Ascending aorta (tissue), 2 donors: Measurements from ENCODE around the gene CXXC1. TPM values are rescaled to one million over a fixed set of nuclear protein-coding genes. Genes with fewer than 3 reads are reported as not detected.
"Not testable (repeated sequence)": the region's sequence is repeated elsewhere in the genome, so short reads cannot be mapped to it uniquely, and the experiment has no call there.

Experiments used
- DNase-seq, 2 donors: peaks; one replicate each; pipeline ENCODE4 v3.0.0-alpha.2; 2019; ENCODE audit warnings: low spot score in 2 of 2
- H3K27ac ChIP-seq, 2 donors: fragments of 200-600 bp; sonication (generic); one replicate each; pipeline ENCODE4 v1.5.1; 2016 to 2017; ENCODE audit warnings: mild to moderate bottlenecking in 1 of 2
- H3K27me3 ChIP-seq: fragments of 200-600 bp; sonication (generic); one replicate; pipeline ENCODE4 v1.5.1; 2017
- H3K36me3 ChIP-seq, 2 donors: fragments of 200-600 bp; sonication (generic); one replicate each; pipeline ENCODE4 v1.5.1; 2016
- H3K4me1 ChIP-seq, 2 donors: fragments of 200-600 bp; sonication (generic); one replicate each; pipeline ENCODE4 v1.5.1; 2016 to 2017; ENCODE audit warnings: mild to moderate bottlenecking in 1 of 2
- H3K4me3 ChIP-seq, 2 donors: fragments of 200-600 bp; sonication (generic); one replicate each; pipeline ENCODE4 v1.5.1; 2016 to 2017; ENCODE audit warnings: mild to moderate bottlenecking in 1 of 2
- H3K9me3 ChIP-seq, 2 donors: fragments of 200-600 bp; sonication (generic); one replicate each; pipeline ENCODE4 v1.5.1; 2016
- intact Hi-C: fragments of 100-400 bp; cut with DNase I; formaldehyde crosslinking; loops from one replicate; pipeline ENCODE4 v1.15.1; 2023
- total RNA-seq: library from RNA; depleted of rRNA; stranded (reverse); fragments of >200 nt; gene quantifications from one replicate; pipeline ENCODE4 v1.1.0, GENCODE V29; 2016
- TF ChIP-seq, protein P1 (sequence below), 3 experiments: fragments of 200-600 bp in 2 of 3; fragments of 450-650 bp in 1 of 3; sonication (generic) in 2 of 3; IDR thresholded peaks; one replicate each; pipeline ENCODE4 v1.5.1; 2016 to 2019; ENCODE audit warnings: antibody characterized with exemption in 3 of 3, mild to moderate bottlenecking in 1 of 3, moderate library complexity in 1 of 3

Gene CXXC1
- total RNA-seq, 1 donor from 2014 or later: 171 TPM

DNA sequence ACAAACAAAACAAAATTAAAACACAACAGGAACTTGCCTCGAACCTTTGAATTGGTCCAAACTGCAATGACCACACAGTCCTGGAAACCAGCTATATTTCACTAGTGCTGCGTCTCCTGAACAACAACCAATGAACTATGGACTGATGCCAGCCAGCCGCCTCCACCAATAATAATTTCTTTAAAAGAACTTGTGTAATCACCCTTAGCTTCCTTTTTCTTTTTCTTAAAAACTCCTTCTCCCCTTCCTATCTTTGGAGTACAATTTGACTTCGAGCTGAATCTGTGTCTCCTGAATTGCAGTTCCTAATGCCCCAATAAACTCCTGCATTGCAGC, 1.6 kb upstream of the CXXC1 start:
- Histone ChIP-seq H3K36me3 (peaks cover 11 to 15% of the 10 kb centered on the region in 2 donors), H3K4me1 (no peaks in the 10 kb centered on the region), H3K9me3 (no peaks in the 10 kb centered on the region), H3K4me3 (no peak overlapping the region), H3K27me3 (no peaks in the 10 kb centered on the region), H3K27ac (no peak overlapping the region)
- intact Hi-C loops: loop anchor here (5.0 to 10.0 kb wide), 3 partner anchors 366 to 678 kb away; partner anchors contain the start of genes ELAC1 and ME2
- TF ChIP-seq, protein P1, sequence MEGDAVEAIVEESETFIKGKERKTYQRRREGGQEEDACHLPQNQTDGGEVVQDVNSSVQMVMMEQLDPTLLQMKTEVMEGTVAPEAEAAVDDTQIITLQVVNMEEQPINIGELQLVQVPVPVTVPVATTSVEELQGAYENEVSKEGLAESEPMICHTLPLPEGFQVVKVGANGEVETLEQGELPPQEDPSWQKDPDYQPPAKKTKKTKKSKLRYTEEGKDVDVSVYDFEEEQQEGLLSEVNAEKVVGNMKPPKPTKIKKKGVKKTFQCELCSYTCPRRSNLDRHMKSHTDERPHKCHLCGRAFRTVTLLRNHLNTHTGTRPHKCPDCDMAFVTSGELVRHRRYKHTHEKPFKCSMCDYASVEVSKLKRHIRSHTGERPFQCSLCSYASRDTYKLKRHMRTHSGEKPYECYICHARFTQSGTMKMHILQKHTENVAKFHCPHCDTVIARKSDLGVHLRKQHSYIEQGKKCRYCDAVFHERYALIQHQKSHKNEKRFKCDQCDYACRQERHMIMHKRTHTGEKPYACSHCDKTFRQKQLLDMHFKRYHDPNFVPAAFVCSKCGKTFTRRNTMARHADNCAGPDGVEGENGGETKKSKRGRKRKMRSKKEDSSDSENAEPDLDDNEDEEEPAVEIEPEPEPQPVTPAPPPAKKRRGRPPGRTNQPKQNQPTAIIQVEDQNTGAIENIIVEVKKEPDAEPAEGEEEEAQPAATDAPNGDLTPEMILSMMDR (IDR thresholded peaks at IDR 0.05): no peak
- DNase-seq: no peak

DNA sequence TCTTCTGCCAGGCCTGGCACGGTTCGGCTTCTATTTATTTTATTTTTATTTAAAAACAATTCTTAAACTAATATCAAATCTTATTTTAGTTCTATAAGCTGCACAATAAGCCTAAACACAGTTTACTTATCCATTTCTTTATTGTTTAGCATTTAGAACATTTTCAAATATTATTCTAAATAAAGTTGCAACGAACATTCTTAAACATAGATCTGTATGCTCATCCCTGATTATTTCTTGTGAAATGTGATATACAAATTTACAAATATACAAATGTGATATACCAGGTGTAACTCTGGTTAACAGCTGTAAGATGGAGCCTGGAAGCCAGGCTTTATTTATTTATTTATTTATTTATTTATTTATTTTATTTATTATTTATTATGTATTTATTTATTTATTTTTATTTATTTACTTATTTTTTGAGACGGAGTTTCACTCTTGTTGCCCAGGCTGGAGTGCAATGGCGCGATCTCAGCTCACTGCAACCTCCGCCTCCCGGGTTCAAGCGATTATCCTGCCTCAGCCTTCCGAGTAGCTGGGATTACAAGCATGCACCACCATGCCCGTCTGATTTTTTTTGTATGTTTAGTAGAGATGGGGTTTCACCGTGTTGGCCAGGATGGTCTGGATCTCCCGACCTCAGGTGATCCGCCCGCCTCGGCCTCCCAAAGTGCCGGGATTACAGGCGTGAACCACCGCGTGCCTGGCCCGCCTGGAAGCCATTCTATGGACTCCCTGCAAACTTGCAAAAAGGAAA, 1.0 kb upstream of the CXXC1 start:
- not testable (repeated sequence) for DNase-seq, H3K27me3 ChIP-seq, H3K4me1 ChIP-seq, H3K9me3 ChIP-seq
- Histone ChIP-seq H3K36me3 (peaks cover 16 to 20% of the 10 kb centered on the region in 2 donors), H3K27ac (peak overlapping the region; percentile 83 to 88), H3K4me3 (peak overlapping the region; percentile 68 to 80)
- intact Hi-C loops: loop anchor here (5.0 to 10.0 kb wide), 3 partner anchors 366 to 679 kb away; partner anchors contain the start of genes ELAC1 and ME2

DNA sequence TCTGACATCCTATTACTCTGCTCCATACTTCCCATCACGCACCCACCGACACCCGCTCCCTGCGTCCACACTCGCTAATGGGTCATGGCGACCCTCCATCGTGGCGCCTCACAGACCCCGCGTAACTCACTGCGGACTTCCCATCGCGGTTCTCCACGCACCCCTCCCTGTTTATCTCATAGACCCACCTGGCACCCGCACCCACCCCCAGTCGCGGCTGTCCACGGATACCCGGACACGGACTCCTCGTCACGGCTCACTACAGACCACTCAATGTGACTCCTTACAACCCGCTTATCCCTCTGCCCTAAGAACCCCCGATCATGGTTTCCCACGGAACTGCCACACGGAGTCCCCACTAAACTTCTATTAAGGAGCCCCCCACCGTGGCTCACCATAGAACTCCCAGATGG, 458 bp downstream of the CXXC1 start:
- peaks cover 0 to 3% of the 10 kb centered on the region in 2 donors for H3K4me1 ChIP-seq
- TF ChIP-seq, protein P1 (IDR thresholded peaks at IDR 0.05): no peak
- intact Hi-C loops: loop anchor here (5.0 to 10.0 kb wide), 3 partner anchors 368 to 680 kb away; partner anchors contain the start of genes ELAC1 and ME2
- no peaks in the 10 kb centered on the region for H3K27me3 ChIP-seq
- H3K4me3 ChIP-seq: peak overlapping the region; percentile 68 to 80
- H3K27ac ChIP-seq: peak overlapping the region; percentile 83 to 88
- peaks cover 25 to 32% of the 10 kb centered on the region in 2 donors for H3K36me3 ChIP-seq
- H3K9me3 ChIP-seq: no peaks in the 10 kb centered on the region
- peak in 1 of 2 donors; percentile 71 for DNase-seq

DNA sequence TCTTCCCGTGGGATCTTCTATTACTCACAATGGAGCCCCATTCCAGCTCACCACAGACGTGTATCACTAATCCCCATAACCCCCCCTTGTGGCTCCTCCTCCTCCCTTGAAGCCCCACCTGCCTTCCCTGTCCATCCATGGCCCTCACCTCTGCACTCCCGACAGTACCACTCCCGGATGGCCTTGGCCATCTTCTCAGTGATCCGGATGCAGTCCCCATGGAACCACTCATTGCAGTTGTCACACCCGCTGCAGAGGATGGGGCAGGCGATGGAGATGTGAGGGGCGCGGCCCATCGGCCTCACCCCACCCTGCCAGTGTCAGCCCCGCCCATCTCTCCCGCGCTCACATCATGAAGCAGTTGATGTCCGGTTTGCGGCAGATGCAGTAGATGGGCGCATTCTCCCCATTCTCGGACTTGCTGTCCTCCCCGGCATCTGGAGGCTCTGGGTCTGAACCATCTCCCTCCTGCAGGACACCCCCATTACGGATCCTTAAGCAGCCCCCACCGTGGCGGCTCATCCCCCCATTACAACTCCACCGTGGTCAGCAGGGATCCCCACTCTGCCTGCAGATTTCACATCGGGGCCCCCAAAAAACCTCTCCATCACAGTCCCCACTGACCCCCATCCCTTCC, 983 bp downstream of the CXXC1 start:
- no peaks in the 10 kb centered on the region for H3K27me3 ChIP-seq
- peaks cover 25 to 32% of the 10 kb centered on the region in 2 donors for H3K36me3 ChIP-seq
- no peaks in the 10 kb centered on the region for H3K9me3 ChIP-seq
- H3K27ac ChIP-seq: peak overlapping the region; percentile 83 to 88
- intact Hi-C loops: loop anchor here (5.0 to 10.0 kb wide), 3 partner anchors 368 to 681 kb away; partner anchors contain the start of genes ELAC1 and ME2
- H3K4me1 ChIP-seq: peaks cover 0 to 5% of the 10 kb centered on the region in 2 donors
- TF ChIP-seq, protein P1 (IDR thresholded peaks at IDR 0.05): no peak
- peak in 1 of 2 donors; percentile 68 for DNase-seq
- H3K4me3 ChIP-seq: peak overlapping the region; percentile 68 to 80

DNA sequence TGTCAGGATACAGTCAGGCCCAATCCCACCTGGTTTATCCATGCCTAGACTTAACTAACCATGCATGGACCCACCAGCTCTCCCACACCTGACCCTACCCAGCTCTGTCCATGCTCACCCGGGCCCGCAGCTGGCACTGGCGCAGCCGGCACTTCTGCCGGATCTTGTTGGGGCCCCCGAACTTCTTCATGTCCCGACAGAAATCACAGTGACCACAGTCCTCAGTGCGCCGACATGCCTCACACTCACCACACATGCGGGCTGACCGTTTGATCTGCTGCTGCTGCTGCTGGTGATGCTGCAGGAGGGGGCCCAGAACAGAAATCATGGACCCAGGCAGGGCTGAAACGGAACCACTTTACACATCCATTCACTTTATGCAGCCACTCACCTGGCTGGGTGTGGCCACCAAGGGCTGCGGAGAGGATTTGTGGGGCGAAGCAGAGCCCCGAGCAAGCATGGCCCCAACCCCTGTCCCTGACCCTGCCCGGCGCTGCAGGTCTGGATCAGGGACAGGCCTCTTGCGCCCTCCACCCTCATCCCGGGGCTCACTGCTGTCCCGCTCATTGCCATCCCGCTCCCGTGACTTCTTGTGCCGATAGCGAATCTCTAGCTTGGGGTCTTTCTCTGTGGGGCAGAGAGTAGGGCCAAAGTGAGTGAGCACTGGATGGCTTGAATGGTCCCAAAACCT, 1.7 kb downstream of the CXXC1 start:
- TF ChIP-seq, protein P1 (IDR thresholded peaks at IDR 0.05): no peak
- DNase-seq: peak in 1 of 2 donors; percentile 65
- no peaks in the 10 kb centered on the region for H3K9me3 ChIP-seq
- H3K36me3 ChIP-seq: peaks cover 25 to 32% of the 10 kb centered on the region in 2 donors
- intact Hi-C loops: loop anchor here (5.0 to 10.0 kb wide), 3 partner anchors 369 to 682 kb away; partner anchors contain the start of genes ELAC1 and ME2
- H3K27ac ChIP-seq: no peak overlapping the region
- peaks cover 0 to 5% of the 10 kb centered on the region in 2 donors for H3K4me1 ChIP-seq
- no peaks in the 10 kb centered on the region for H3K27me3 ChIP-seq
- H3K4me3 ChIP-seq: no peak overlapping the region
